Spinal cord (tissue), 10 donors: ENCODE results near the gene KRT4. TPM values are rescaled to one million over a fixed set of nuclear protein-coding genes. Genes with fewer than 3 reads are reported as not detected.

ENCODE experiments used
- DNase-seq, 6 donors: peaks; one replicate each; pipeline versions ENCODE4 v3.0.0 to v3.0.0-alpha.2; 2013 to 2015; ENCODE audit warnings: low spot score in 6 of 6, low read depth in 4 of 6
- H3K27ac ChIP-seq: one replicate; pipeline ENCODE4 v1.5.1; 2013; ENCODE audit warnings: low read depth, low read length, control low read depth
- H3K27me3 ChIP-seq: one replicate; pipeline ENCODE4 v1.6.1; 2013; ENCODE audit warnings: low read length; ENCODE audit not compliant: control insufficient read depth, insufficient read depth
- H3K36me3 ChIP-seq: one replicate; pipeline ENCODE4 v1.6.1; 2013; ENCODE audit warnings: low read length; ENCODE audit not compliant: control insufficient read depth, insufficient read depth
- H3K4me1 ChIP-seq: one replicate; pipeline ENCODE4 v1.6.1; 2013; ENCODE audit warnings: low read length; ENCODE audit not compliant: control insufficient read depth, insufficient read depth
- H3K4me3 ChIP-seq: one replicate; pipeline ENCODE4 v1.5.1; 2013; ENCODE audit warnings: low read depth, low read length, control low read depth
- H3K9me3 ChIP-seq: one replicate; pipeline ENCODE4 v1.6.1; 2013; ENCODE audit warnings: low read length; ENCODE audit not compliant: control insufficient read depth, insufficient read depth
- WGBS: methylation state at CpG from one replicate; pipeline ENCODE4 v1.1.5; 2013; ENCODE audit warnings: missing lambda C conversion rate; ENCODE audit not compliant: insufficient coverage; 5-methylcytosine and 5-hydroxymethylcytosine counted together
- polyA plus RNA-seq, 2 donors: library from polyadenylated mRNA; unstranded; fragments of 120-200 nt; gene quantifications; one replicate each; pipeline ENCODE4 v1.2.1, GENCODE V29; 2013; ENCODE audit not compliant: insufficient read length in 2 of 2
- small RNA-seq: library from RNA; depleted of rRNA; stranded (forward); fragments of <200 nt; gene quantifications from one replicate; pipeline ENCODE3, GENCODE V24; 2014; ENCODE audit warnings: low replicate concordance
- total RNA-seq, 2 donors: library from RNA; depleted of rRNA in 1 of 2; stranded (reverse); fragments of 120-200 nt in 1 of 2; fragments of >200 nt in 1 of 2; gene quantifications; one replicate each; pipeline versions ENCODE4 v1.2.3 to v1.2.4, GENCODE V29; 2013 to 2014
- donor health status: healthy.

KRT4 gene
- total and polyA plus RNA-seq, 4 donors, result 0.11 to 0.20 (median 0.14) TPM; not detected in 1

- no peak overlapping the region for H3K4me3 ChIP-seq
- H3K36me3 ChIP-seq, result no peaks in the 10 kb centered on the region
- H3K4me1 ChIP-seq, result no peaks in the 10 kb centered on the region
- H3K27ac ChIP-seq, result no peak overlapping the region
- no peak for DNase-seq
- peaks cover 2% of the 10 kb centered on the region for H3K9me3 ChIP-seq
- peaks cover 7% of the 10 kb centered on the region for H3K27me3 ChIP-seq
These were observed 53.3 kb downstream of the KRT4 start for GRCh38 chr12:52760623-52761022.

GRCh38 chr12:52759695-52760094 is 54.2 kb downstream of the KRT4 start:
- no peak overlapping the region for H3K27ac ChIP-seq
- no peak overlapping the region for H3K4me3 ChIP-seq
- no peaks in the 10 kb centered on the region for H3K4me1 ChIP-seq
- H3K36me3 ChIP-seq, result no peaks in the 10 kb centered on the region
- peaks cover 11% of the 10 kb centered on the region for H3K27me3 ChIP-seq
- peaks cover 2% of the 10 kb centered on the region for H3K9me3 ChIP-seq
- DNase-seq, result peak in 1 of 6 donors; percentile 52
- WGBS, result 71% methylated on average over 1 of the region's 2 CpGs

- Histone ChIP-seq H3K27me3 (peaks cover 11% of the 10 kb centered on the region), H3K4me3 (no peak overlapping the region), H3K36me3 (no peaks in the 10 kb centered on the region), H3K9me3 (peaks cover 2% of the 10 kb centered on the region), H3K27ac (no peak overlapping the region), H3K4me1 (no peaks in the 10 kb centered on the region)
- no CpG with 5 or more reads among the region's 2 CpGs for WGBS
- DNase-seq, result no peak
These were observed 54.7 kb downstream of the KRT4 start for GRCh38 chr12:52759218-52759617.

GRCh38 chr12:52757449-52758176 is 56.3 kb downstream of the KRT4 start:
- WGBS, result 14% methylated on average over 1 of the region's 1 CpG

More at GRCh38 chr12:52757449-52758176, 56.3 kb downstream of the KRT4 start:
- H3K4me3 ChIP-seq, result no peak overlapping the region
- H3K27me3 ChIP-seq, result peaks cover 11% of the 10 kb centered on the region
- H3K27ac ChIP-seq, result no peak overlapping the region
- H3K4me1 ChIP-seq, result no peaks in the 10 kb centered on the region
- DNase-seq, result no peak
- peaks cover 2% of the 10 kb centered on the region for H3K9me3 ChIP-seq
- no peaks in the 10 kb centered on the region for H3K36me3 ChIP-seq

Small RNA genes lying within 50 kb of the gene (small RNA-seq; reads per million reads assigned to genes)
- gene AC107016.2, result not detected

Other genes starting within 250 kb of the KRT4 start
- under 1 TPM in 1 of 2 donors, not detected in 1; 0.10 TPM for gene KRT74, start 240.3 kb downstream of the KRT4 start, total RNA-seq
- under 1 TPM in 1 of 2 donors, not detected in 1; 0.20 TPM for gene KRT74, start 240.3 kb downstream of the KRT4 start, polyA plus RNA-seq
- under 1 TPM; 0.10 to 0.11 TPM for gene KRT72, start 212.7 kb downstream of the KRT4 start, total RNA-seq
- gene KRT72, start 212.7 kb downstream of the KRT4 start, polyA plus RNA-seq, result under 1 TPM; 0.29 to 0.51 TPM
- under 1 TPM in 1 of 2 donors, not detected in 1; 0.10 TPM for gene KRT73, start 195.6 kb downstream of the KRT4 start, total RNA-seq
- under 1 TPM in 1 of 2 donors, not detected in 1; 0.33 TPM for gene KRT73, start 195.6 kb downstream of the KRT4 start, polyA plus RNA-seq
- gene KRT2, start 161.9 kb downstream of the KRT4 start, total RNA-seq, result under 1 TPM in 1 of 2 donors, not detected in 1; 0.30 TPM
- under 1 TPM; 0.18 to 0.25 TPM for gene KRT2, start 161.9 kb downstream of the KRT4 start, polyA plus RNA-seq
- gene KRT1, start 133.7 kb downstream of the KRT4 start, total RNA-seq, result 1 to 10 TPM in 1 of 2 donors, under 1 TPM in 1; 0.44 to 2.1 TPM
- under 1 TPM; 0.17 to 0.51 TPM for gene KRT1, start 133.7 kb downstream of the KRT4 start, polyA plus RNA-seq
- gene KRT77, start 110.6 kb downstream of the KRT4 start, total RNA-seq, result under 1 TPM; 0.06 to 0.10 TPM
- gene KRT77, start 110.6 kb downstream of the KRT4 start, polyA plus RNA-seq, result 1 to 10 TPM in 1 of 2 donors, under 1 TPM in 1; 0.29 to 2.2 TPM
- gene KRT76, start 36.8 kb downstream of the KRT4 start, total RNA-seq, result not detected
- gene KRT76, start 36.8 kb downstream of the KRT4 start, polyA plus RNA-seq, result not detected
- gene KRT3, start 18.0 kb downstream of the KRT4 start, total RNA-seq, result under 1 TPM in 1 of 2 donors, not detected in 1; 0.10 TPM
- gene KRT3, start 18.0 kb downstream of the KRT4 start, polyA plus RNA-seq, result under 1 TPM in 1 of 2 donors, not detected in 1; 0.21 TPM
- gene KRT79, start 20.2 kb upstream of the KRT4 start, total RNA-seq, result under 1 TPM; 0.10 to 0.28 TPM
- 1 to 10 TPM; 1.4 TPM for gene KRT79, start 20.2 kb upstream of the KRT4 start, polyA plus RNA-seq
- under 1 TPM in 1 of 2 donors, not detected in 1; 0.11 TPM for gene KRT78, start 34.9 kb upstream of the KRT4 start, total RNA-seq
- gene KRT78, start 34.9 kb upstream of the KRT4 start, polyA plus RNA-seq, result not detected
- gene KRT8, start 91.0 kb upstream of the KRT4 start, total RNA-seq, result 10 to 100 TPM in 1 of 2 donors, under 1 TPM in 1; 0.99 to 12.0 TPM
- gene KRT8, start 91.0 kb upstream of the KRT4 start, polyA plus RNA-seq, result 10 to 100 TPM in 1 of 2 donors, 1 to 10 TPM in 1; 1.7 to 10.1 TPM
- gene KRT18, start 135.0 kb upstream of the KRT4 start, total RNA-seq, result 10 to 100 TPM; 14.6 to 52.1 TPM
- gene KRT18, start 135.0 kb upstream of the KRT4 start, polyA plus RNA-seq, result 10 to 100 TPM; 18.2 to 26.7 TPM
- 100 to 1,000 TPM; 569 to 678 TPM for gene EIF4B, start 192.3 kb upstream of the KRT4 start, total RNA-seq
- 100 to 1,000 TPM; 215 to 225 TPM for gene EIF4B, start 192.3 kb upstream of the KRT4 start, polyA plus RNA-seq
- gene TNS2, start 235.9 kb upstream of the KRT4 start, total RNA-seq, result 100 to 1,000 TPM in 1 of 2 donors, 10 to 100 TPM in 1; 23.1 to 117 TPM
- 100 to 1,000 TPM; 102 to 142 TPM for gene TNS2, start 235.9 kb upstream of the KRT4 start, polyA plus RNA-seq